HL-60 (cell line): ENCODE results near the gene STX1B.

Experiments
- DNase-seq, 2 experiments: peaks; one replicate each; pipeline ENCODE4 v3.0.0-alpha.2; 2010 to 2020; ENCODE audit warnings: low read depth in 1 of 2, low spot score in 1 of 2
- H3K27ac ChIP-seq: fragments of 250-450 bp; sonication (Bioruptor Pico); replicated peaks from 2 replicates; pipeline ENCODE4 v1.5.1; 2020; ENCODE audit warnings: mild to moderate bottlenecking, moderate library complexity
- H3K27me3 ChIP-seq: fragments of 250-450 bp; sonication (Bioruptor Pico); 2 replicates; pipeline ENCODE4 v1.5.1; 2021; ENCODE audit warnings: mild to moderate bottlenecking, moderate library complexity; ENCODE audit not compliant: insufficient read depth, poor library complexity, severe bottlenecking
- H3K4me3 ChIP-seq: replicated peaks from 2 replicates; pipeline ENCODE4 v1.5.1; 2011; ENCODE audit warnings: mild to moderate bottlenecking, control low read depth, low read length; ENCODE audit not compliant: insufficient read depth
- CTCF ChIP-seq: IDR thresholded peaks from one replicate; pipeline ENCODE4 v1.5.1; 2011; ENCODE audit warnings: low read length, control low read depth, inconsistent platforms; ENCODE audit not compliant: insufficient read depth
- GABPA ChIP-seq: IDR thresholded peaks from 2 replicates; pipeline ENCODE4 v1.6.1; 2012; ENCODE audit warnings: low read depth
- POLR2AphosphoS5 ChIP-seq: IDR thresholded peaks from 2 replicates; pipeline ENCODE4 v1.6.1; 2012; ENCODE audit warnings: low read depth
- REST ChIP-seq: IDR thresholded peaks from 2 replicates; pipeline ENCODE4 v1.6.1; 2012; ENCODE audit warnings: low read depth; ENCODE audit not compliant: insufficient replicate concordance
- SPI1 ChIP-seq: IDR thresholded peaks from 2 replicates; pipeline ENCODE4 v1.6.1; 2012; ENCODE audit warnings: low read depth, mild to moderate bottlenecking, borderline replicate concordance

Gene STX1B

GRCh38 chr16:30983898-30984610, 26.4 kb downstream of the STX1B start:
- DNase-seq, result no peak
- TF ChIP-seq GABPA, result no peak
- no peak for TF ChIP-seq POLR2AphosphoS5
- no peak for TF ChIP-seq REST
- no peak for TF ChIP-seq CTCF
- no peak for TF ChIP-seq SPI1
- Histone ChIP-seq H3K27me3 (no peaks in the 10 kb centered on the region), H3K27ac (no peak overlapping the region), H3K4me3 (no peak overlapping the region)

GRCh38 chr16:30983289-30983889, 27.0 kb downstream of the STX1B start:
- no peak overlapping the region for H3K27ac ChIP-seq
- TF ChIP-seq REST (no peak), SPI1 (no peak), GABPA (no peak), POLR2AphosphoS5 (no peak), CTCF (no peak)
- no peak for DNase-seq
- no peaks in the 10 kb centered on the region for H3K27me3 ChIP-seq
- H3K4me3 ChIP-seq, result no peak overlapping the region

GRCh38 chr16:30982548-30983288, 27.7 kb downstream of the STX1B start:
- no peak overlapping the region for H3K27ac ChIP-seq
- DNase-seq, result no peak
- no peak overlapping the region for H3K4me3 ChIP-seq
- no peaks in the 10 kb centered on the region for H3K27me3 ChIP-seq
- TF ChIP-seq REST (no peak), SPI1 (no peak), POLR2AphosphoS5 (0 out of 2 replicates have a peak, but pooled peaks have one; percentile 16), GABPA (no peak), CTCF (no peak)
